ENCODE results near the gene TRMT1.
"Not testable (repeated sequence)": the region's sequence is repeated elsewhere in the genome, so short reads cannot be mapped to it uniquely, and the experiment has no call there.

The TRMT1 gene

DNA sequence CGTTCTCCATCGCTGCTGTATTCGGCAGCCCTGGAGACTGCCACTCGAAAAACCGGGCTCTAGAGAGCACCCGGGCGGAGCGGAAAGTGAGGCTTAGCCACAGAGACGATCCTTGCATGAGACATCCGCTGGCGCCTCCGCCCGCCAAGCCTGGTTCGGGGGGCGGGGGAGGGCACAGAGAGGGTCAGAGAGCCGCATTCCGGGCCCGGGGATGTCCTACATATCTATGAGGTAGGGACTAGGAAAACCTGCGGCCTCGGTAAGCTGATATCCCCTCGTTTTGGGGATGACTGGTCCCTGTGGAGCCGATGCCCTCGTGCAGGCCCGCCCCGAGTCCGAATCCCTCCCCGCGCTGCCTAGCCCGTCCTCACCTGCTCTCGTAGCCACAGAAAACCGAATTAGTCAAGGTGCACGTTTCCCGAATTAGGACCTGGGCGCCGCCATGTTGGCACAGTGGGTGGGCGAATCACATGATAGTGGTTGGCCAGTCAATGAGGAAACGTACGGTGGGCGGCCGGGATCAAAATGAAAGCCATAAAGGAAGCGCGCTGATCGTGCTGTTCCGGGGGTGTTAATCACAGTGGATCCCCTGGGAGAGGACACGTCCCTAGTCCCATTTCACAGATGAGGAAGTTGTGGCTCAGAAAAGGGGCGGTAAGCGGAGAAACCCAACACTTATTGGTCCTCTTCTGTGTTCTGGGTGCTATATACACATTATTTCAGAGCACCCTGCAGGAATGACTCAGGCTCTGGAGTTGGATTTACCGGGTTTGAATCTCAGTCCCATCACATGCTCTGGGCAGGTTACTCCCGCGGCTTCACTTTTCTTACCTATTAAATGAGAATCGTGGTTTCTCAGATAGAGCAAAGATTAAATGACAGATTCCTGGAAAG lies at the start of gene TRMT1:
TRMT1 (minus strand) TSS at position 459 of the 894 bp plus-strand sequence; CDS start at position 118, 341 bp downstream.
- DNase-seq (ENCODE audit: extremely low read depth in 1 of 2, low read depth in 1 of 2), result peak; percentile 63 to 80

DNA sequence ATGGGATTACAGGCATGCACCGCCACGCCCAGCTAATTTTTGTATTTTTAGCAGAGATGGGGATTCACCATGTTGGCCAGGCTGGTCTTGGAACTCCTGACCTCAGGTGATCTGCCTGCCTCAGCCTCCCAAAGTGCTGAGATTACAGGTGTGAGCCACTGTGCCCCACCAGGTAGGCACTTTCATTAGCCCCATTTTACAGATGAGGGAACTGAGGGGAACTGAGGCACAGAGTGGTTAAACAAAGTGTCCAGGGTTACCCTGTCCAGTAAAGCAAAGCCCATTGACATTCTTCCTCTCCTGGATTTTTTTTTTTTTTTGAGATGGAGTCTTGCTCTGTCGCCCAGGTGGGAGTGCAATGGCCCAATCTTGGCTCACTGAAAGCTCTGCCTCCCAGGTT lies 49.6 kb upstream of the TRMT1 start:
- not testable (repeated sequence) for DNase-seq (ENCODE audit: extremely low read depth in 1 of 2, low read depth in 1 of 2)

- no peak for DNase-seq (ENCODE audit: extremely low read depth in 1 of 2, low read depth in 1 of 2)
These were observed 48.8 kb upstream of the TRMT1 start for GRCh38 chr19:13165162-13165997.

- DNase-seq (ENCODE audit: extremely low read depth in 1 of 2, low read depth in 1 of 2), result no peak
These were observed 48.0 kb upstream of the TRMT1 start for GRCh38 chr19:13164343-13165161.

DNA sequence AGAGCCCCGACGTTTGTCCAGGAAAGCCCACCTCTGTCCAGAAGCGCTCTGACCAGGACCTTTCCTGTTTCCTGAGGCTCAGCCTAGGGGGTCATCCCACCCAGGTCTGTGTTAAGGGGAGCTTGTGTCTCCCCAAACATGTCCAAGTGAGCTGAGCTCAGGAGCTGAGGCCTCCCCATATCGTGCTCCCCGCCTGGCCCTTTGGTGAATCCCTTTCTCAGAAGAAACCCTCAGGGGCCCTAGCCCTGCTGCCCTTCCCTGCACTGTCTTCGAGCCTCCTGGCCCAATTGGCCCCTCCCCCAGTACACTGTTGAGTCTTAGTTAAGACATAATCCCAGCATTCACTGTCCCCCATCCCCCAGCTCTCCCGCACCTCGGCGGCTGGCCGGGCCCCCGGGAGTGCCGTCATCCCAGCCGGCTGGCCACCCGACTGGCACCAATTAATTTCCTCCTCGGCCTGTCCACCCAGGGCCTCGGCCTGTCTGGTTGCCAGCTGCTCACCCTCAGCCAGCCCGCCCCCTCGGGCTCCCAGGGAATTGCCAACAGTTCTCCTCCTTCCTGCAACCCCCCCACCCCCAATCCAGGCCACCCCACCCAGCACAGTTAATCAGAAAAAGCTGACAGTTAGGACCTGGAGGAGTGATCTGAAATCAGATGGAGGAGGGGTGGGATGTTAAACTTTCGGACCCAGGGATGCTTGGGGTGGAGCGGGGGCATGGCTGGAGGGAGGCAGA lies 47.2 kb upstream of the TRMT1 start:
- DNase-seq (ENCODE audit: extremely low read depth in 1 of 2, low read depth in 1 of 2), result no peak

GRCh38 chr19:13162724-13163608 lies 46.4 kb upstream of the TRMT1 start:
- DNase-seq (ENCODE audit: extremely low read depth in 1 of 2, low read depth in 1 of 2), result peak; percentile 60 to 78

DNA sequence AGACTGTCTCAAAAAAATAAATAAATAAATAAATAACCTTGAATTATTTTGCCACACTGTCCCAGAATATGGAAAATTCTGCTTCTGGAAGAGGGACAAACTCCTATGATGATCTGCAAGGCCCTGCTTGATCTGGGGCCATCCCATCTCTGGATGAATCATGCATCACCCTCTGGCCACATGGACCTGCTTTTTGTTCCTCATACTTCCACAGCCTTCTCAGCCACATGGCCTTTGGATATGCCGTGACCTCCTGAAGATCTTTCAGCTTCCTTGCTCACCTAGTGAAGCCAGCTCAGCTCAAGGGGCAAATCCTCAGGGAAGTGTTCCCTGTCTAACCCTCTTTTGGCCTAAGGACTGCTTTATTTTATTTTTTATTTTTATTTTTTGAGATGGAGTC lies 44.0 kb upstream of the TRMT1 start:
- no peak for DNase-seq (ENCODE audit: extremely low read depth in 1 of 2, low read depth in 1 of 2)

GRCh38 chr19:13159713-13160112 lies 43.2 kb upstream of the TRMT1 start:
- no peak for DNase-seq (ENCODE audit: extremely low read depth in 1 of 2, low read depth in 1 of 2)

DNA sequence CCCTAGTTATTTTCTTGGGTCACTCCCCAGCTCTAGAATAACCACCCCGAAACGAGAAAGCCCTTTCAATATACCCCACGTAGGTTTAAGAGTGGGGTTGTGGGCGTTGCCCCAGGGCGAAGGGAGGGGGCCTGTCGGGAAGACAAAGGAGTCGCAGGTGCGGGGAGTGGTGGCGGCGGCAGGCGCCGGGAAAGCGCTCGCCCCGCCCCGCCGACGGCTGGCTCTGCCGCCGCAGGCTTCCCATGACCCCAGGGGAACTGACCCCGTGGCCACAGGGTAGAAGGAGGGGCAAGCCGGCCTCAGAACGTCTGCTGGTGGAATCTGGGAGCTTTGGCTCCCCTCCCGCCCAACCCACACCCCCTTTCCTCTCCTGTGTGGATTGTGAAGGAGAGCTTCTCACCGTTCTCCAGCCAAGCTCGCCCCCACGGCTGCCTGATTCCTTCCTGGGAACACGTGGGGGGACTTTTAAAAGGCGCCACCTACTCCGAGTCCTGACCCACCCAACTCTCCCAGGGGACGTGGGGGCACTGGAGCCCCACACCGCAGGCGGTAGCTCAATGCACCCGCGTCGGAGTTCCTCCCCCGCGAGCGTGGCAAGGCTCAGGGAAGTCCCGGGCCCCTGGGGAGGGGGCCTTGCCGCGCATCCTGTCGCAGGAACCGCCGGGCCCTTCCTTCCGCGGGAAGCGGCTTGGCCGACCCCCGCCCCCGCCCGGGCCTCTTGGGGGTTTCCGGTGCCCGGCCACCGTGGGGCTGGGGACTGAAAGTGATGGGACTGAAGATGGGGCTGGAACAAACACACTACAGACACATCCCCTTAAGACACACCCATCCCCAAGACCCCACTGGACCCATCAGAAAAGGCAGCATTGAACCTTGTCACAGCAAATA lies 39.2 kb upstream of the TRMT1 start:
- peak in 1 of 2 donors; percentile 62 for DNase-seq (ENCODE audit: extremely low read depth in 1 of 2, low read depth in 1 of 2)

GRCh38 chr19:13154911-13155471 lies 38.5 kb upstream of the TRMT1 start:
- DNase-seq (ENCODE audit: extremely low read depth in 1 of 2, low read depth in 1 of 2), result peak; percentile 62 to 69

DNA sequence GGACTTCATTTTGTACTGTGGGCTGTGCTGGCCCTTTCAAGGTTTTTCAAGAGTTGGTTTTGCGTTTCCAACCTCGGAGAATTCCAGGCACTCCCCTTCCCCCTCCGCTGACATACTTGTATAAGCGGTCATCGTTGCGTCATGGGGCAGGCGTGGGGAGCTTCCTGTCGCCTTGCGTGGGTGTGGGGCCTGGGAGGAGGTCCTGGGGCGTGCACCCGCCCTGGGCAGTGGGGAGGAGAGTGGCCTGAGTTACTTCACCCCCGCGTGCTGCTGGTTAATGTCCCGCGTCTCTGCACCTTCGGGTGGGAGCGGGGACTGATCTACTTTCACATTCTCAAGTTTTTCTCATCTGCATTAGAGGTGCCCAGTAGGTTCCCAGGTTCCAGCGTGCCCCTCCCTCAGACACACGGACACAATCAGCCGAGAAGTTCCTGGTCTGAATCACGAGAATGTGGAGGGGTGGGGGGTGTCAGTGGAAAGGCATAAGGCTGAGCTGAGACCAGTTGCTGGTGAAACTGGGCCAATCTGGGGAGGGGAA lies 37.8 kb upstream of the TRMT1 start:
- peak in 1 of 2 donors; percentile 50 for DNase-seq (ENCODE audit: extremely low read depth in 1 of 2, low read depth in 1 of 2)

DNA sequence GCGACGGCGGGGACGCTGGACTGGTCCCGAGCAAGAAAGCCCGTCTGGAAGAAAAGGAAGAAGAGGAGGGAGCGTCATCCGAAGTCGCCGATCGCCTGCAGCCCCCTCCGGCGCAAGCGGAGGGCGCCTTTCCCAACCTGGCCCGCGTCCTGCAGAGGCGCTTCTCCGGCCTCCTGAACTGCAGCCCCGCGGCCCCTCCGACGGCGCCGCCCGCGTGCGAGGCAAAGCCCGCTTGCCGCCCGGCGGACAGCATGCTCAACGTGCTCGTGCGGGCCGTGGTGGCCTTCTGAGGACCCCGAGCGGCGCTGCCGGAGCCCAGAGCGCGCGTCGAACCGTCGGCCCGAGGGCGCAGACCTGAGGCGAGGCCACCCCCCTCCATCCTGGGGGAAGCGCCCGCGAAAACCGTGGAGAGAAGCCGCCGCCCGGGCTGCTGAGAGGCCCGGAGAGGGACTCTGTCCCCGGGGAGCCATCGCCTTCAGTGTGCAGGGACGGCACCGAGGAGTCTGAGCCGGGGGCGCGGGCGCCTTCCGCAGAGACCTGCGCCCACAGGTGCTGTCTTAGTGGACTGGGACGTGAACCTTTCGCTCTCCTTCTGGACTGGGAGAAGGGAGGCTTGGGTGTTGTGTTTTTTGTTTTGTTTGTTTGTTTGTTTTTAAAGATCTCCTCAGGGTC lies 37.2 kb upstream of the TRMT1 start:
- DNase-seq (ENCODE audit: extremely low read depth in 1 of 2, low read depth in 1 of 2), result peak in 1 of 2 donors; percentile 21

DNA sequence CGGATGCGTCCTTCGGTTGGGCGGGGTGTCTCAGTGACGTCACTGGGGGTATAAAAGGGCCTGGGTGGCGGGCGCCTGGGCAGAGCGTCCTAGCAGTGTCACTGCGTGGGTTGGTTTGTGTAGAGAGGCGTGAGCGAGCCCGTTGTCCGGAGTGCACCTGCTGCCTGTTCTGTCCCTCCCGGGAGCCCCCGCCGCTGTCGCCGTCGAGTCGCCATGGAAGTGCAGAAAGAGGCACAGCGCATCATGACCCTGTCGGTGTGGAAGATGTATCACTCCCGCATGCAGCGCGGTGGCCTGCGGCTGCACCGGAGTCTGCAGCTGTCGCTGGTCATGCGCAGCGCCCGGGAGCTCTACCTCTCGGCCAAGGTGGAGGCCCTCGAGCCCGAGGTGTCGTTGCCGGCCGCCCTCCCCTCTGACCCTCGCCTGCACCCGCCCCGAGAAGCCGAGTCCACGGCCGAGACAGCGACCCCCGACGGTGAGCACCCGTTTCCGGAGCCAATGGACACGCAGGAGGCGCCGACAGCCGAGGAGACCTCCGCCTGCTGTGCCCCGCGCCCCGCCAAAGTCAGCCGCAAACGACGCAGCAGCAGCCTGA lies 36.5 kb upstream of the TRMT1 start:
- DNase-seq (ENCODE audit: extremely low read depth in 1 of 2, low read depth in 1 of 2), result peak; percentile 96

DNA sequence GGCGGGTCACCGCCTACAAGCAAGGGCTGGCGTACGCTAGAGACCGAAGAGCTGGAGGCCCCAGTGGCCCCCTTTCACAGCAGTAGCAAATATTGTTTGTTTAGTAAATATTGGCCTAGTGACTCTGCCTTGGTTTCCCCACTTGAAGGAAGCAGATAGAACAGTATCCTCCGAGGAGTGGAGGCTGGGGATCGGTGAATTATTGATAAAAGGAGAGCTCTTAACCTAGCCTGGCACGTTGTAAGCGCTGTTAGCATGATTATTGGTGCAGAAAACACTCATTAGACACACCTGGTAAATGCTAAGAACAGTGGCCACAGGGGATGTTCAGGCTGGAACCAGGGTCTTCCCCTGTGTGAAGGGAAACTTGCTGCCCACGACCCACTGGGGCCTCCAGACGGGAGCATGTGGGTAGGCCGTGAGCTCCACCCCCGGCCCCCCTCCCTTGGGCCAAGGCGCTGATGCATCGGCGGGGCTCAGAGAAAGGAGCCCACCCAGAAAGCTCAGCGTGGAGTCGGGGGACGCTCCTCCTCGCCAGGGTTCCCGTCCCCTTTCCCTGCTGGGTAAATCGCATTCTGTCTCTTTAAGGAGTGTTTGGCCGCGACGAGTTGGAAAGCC lies 35.9 kb upstream of the TRMT1 start:
- DNase-seq (ENCODE audit: extremely low read depth in 1 of 2, low read depth in 1 of 2), result no peak

GRCh38 chr19:13151605-13152355 lies 35.2 kb upstream of the TRMT1 start:
- peak; percentile 92 to 94 for DNase-seq (ENCODE audit: extremely low read depth in 1 of 2, low read depth in 1 of 2)

Data from activated CD8-positive, alpha-beta memory T cell treated with anti-CD3 and anti-CD28 coated beads for 1 hour (primary cell).